Activated T-cell treated with anti-CD3 and anti-CD28 coated beads for 24 hours (primary cell): Measurements from ENCODE around the gene RANBP3.

Experiments used
- DNase-seq: peaks from one replicate; pipeline ENCODE4 v3.0.0-alpha.2; 2020; ENCODE audit warnings: low read depth

RANBP3 gene

GRCh38 chr19:5925830-5926427, 52.0 kb downstream of the RANBP3 start:
- no peak for DNase-seq

- no peak for DNase-seq
Measured at GRCh38 chr19:5923356-5923755, 54.6 kb downstream of the RANBP3 start.

GRCh38 chr19:5922161-5922545, 55.8 kb downstream of the RANBP3 start:
- DNase-seq: no peak

- DNase-seq: no peak
Measured at GRCh38 chr19:5921516-5922160, 56.3 kb downstream of the RANBP3 start.

GRCh38 chr19:5918463-5919079, 59.4 kb downstream of the RANBP3 start:
- DNase-seq: no peak

GRCh38 chr19:5917431-5918107, 60.4 kb downstream of the RANBP3 start:
- DNase-seq: no peak

GRCh38 chr19:5916181-5916708, 61.7 kb downstream of the RANBP3 start:
- no peak for DNase-seq

- DNase-seq: no peak
Measured at GRCh38 chr19:5915782-5916165, 62.2 kb downstream of the RANBP3 start.

- DNase-seq: no peak
Measured at GRCh38 chr19:5914946-5915781, 62.8 kb downstream of the RANBP3 start.

GRCh38 chr19:5914358-5914774, 63.6 kb downstream of the RANBP3 start:
- DNase-seq: no peak

- no peak for DNase-seq
Measured at GRCh38 chr19:5913739-5914357, 64.1 kb downstream of the RANBP3 start, which contains the start of gene CAPS. CAPS (plus strand) TSS chr19:5914254; CDS start chr19:5914407, 153 bp downstream.

- DNase-seq: no peak
Measured at GRCh38 chr19:5911366-5911765, 66.6 kb downstream of the RANBP3 start.

GRCh38 chr19:5910638-5910907, 67.4 kb downstream of the RANBP3 start:
- DNase-seq: no peak

- DNase-seq: no peak
Measured at GRCh38 chr19:5908773-5909442, 69.0 kb downstream of the RANBP3 start.

GRCh38 chr19:5907241-5907640, 70.7 kb downstream of the RANBP3 start:
- peak; percentile 22 for DNase-seq

GRCh38 chr19:5905114-5905778, 72.7 kb downstream of the RANBP3 start:
- no peak for DNase-seq

- DNase-seq: peak; percentile 100
Measured at GRCh38 chr19:5904352-5905113, 73.4 kb downstream of the RANBP3 start, which contains the start of gene VMAC. VMAC (plus strand) TSS chr19:5904872; CDS start chr19:5904891, 19 bp downstream.

GRCh38 chr19:5903624-5904351, 74.2 kb downstream of the RANBP3 start, which contains the start of gene NDUFA11:
NDUFA11 (minus strand) TSS chr19:5903790; CDS start chr19:5903708, 82 bp downstream.
- DNase-seq: peak; percentile 95
